ENCODE results near the gene TPK1. TPM values are rescaled to one million over a fixed set of nuclear protein-coding genes. Genes with fewer than 3 reads are reported as not detected.

The TPK1 gene
- total and polyA plus RNA-seq, 7 donors: 1.7 to 5.1 (median 2.5) TPM

GRCh38 chr7:144622745-144623144, 213.1 kb downstream of the TPK1 start:
- Histone ChIP-seq H3K4me1 (no peaks in the 10 kb centered on the region), H3K36me3 (ENCODE audit: insufficient read depth in 1 of 2, low read depth in 1 of 2) (no peaks in the 10 kb centered on the region), H3K4me3 (no peak overlapping the region), H3K27me3 (ENCODE audit: insufficient read depth in 3 of 3, low read length in 2 of 3) (no peaks in the 10 kb centered on the region), H3K9me3 (no peaks in the 10 kb centered on the region), H3K27ac (no peak overlapping the region)
- no peak for ATAC-seq
- no peak for DNase-seq
- intact Hi-C loops (cut with DNase I): no loop called here
- TF ChIP-seq, protein P1, sequence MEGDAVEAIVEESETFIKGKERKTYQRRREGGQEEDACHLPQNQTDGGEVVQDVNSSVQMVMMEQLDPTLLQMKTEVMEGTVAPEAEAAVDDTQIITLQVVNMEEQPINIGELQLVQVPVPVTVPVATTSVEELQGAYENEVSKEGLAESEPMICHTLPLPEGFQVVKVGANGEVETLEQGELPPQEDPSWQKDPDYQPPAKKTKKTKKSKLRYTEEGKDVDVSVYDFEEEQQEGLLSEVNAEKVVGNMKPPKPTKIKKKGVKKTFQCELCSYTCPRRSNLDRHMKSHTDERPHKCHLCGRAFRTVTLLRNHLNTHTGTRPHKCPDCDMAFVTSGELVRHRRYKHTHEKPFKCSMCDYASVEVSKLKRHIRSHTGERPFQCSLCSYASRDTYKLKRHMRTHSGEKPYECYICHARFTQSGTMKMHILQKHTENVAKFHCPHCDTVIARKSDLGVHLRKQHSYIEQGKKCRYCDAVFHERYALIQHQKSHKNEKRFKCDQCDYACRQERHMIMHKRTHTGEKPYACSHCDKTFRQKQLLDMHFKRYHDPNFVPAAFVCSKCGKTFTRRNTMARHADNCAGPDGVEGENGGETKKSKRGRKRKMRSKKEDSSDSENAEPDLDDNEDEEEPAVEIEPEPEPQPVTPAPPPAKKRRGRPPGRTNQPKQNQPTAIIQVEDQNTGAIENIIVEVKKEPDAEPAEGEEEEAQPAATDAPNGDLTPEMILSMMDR (IDR thresholded peaks at IDR 0.05): no peak
- 78 to 81% (median 80%) methylated on average over 3 of the region's 3 CpGs for WGBS, 3 donors

GRCh38 chr7:144606261-144606660, 229.6 kb downstream of the TPK1 start:
- intact Hi-C loops (cut with DNase I): no loop called here
- WGBS, 3 donors: 31 to 52% (median 47%) methylated on average over 3 of the region's 3 CpGs
- H3K27me3 ChIP-seq (ENCODE audit: insufficient read depth in 3 of 3, low read length in 2 of 3): no peaks in the 10 kb centered on the region
- no peaks in the 10 kb centered on the region for H3K9me3 ChIP-seq
- no peak overlapping the region for H3K27ac ChIP-seq
- DNase-seq: no peak
- no peaks in the 10 kb centered on the region for H3K36me3 ChIP-seq (ENCODE audit: insufficient read depth in 1 of 2, low read depth in 1 of 2)
- no peaks in the 10 kb centered on the region for H3K4me1 ChIP-seq
- H3K4me3 ChIP-seq: no peak overlapping the region
- no peak for ATAC-seq
- TF ChIP-seq, protein P1 (IDR thresholded peaks at IDR 0.05): no peak

GRCh38 chr7:144596953-144597352, 238.9 kb downstream of the TPK1 start:
- Histone ChIP-seq H3K4me3 (no peak overlapping the region), H3K9me3 (peaks cover 7% of the 10 kb centered on the region), H3K36me3 (ENCODE audit: insufficient read depth in 1 of 2, low read depth in 1 of 2) (no peaks in the 10 kb centered on the region), H3K4me1 (no peaks in the 10 kb centered on the region), H3K27me3 (ENCODE audit: insufficient read depth in 3 of 3, low read length in 2 of 3) (no peaks in the 10 kb centered on the region), H3K27ac (no peak overlapping the region)
- intact Hi-C loops (cut with DNase I): no loop called here
- 91 to 96% (median 93%) methylated on average over 4 of the region's 4 CpGs for WGBS, 3 donors
- ATAC-seq (no peak), DNase-seq (no peak)
- TF ChIP-seq, protein P1 (IDR thresholded peaks at IDR 0.05): no peak

DNA sequence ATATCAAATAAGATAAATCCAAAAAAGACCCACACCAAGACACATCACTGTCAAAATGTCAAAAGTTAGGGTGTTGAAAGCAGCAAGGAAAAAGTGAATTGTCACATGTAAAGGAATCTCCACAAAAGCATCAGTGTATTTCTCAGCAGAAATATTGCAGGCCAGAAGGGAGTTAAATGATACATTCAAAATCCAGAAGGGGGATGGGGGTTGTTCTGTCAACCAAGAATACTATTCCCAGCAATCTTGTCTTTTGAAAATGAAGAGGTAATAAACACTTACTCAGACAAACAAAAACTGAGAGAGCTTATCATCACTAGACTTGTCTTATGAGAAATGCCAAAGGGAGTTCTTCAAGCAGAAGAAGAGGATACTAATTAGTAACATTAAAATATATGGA, 241.3 kb downstream of the TPK1 start:
- H3K27me3 ChIP-seq (ENCODE audit: insufficient read depth in 3 of 3, low read length in 2 of 3): no peaks in the 10 kb centered on the region
- H3K4me1 ChIP-seq: no peaks in the 10 kb centered on the region
- DNase-seq (no peak), ATAC-seq (no peak)
- H3K9me3 ChIP-seq: peaks cover 7% of the 10 kb centered on the region
- intact Hi-C loops (cut with DNase I): no loop called here
- H3K36me3 ChIP-seq (ENCODE audit: insufficient read depth in 1 of 2, low read depth in 1 of 2): no peaks in the 10 kb centered on the region
- H3K4me3 ChIP-seq: no peak overlapping the region
- no peak overlapping the region for H3K27ac ChIP-seq
- TF ChIP-seq, protein P1 (IDR thresholded peaks at IDR 0.05): no peak

- no peak for ATAC-seq
- 54 to 62% (median 57%) methylated on average over 4 of the region's 4 CpGs for WGBS, 3 donors
- Histone ChIP-seq H3K4me1 (no peaks in the 10 kb centered on the region), H3K27me3 (ENCODE audit: insufficient read depth in 3 of 3, low read length in 2 of 3) (no peaks in the 10 kb centered on the region), H3K27ac (no peak overlapping the region), H3K9me3 (no peaks in the 10 kb centered on the region), H3K36me3 (ENCODE audit: insufficient read depth in 1 of 2, low read depth in 1 of 2) (no peaks in the 10 kb centered on the region), H3K4me3 (no peak overlapping the region)
- no peak for DNase-seq
- TF ChIP-seq, protein P1 (IDR thresholded peaks at IDR 0.05): no peak
- intact Hi-C loops (cut with DNase I): no loop called here
Observed at GRCh38 chr7:144588559-144589051, 247.2 kb downstream of the TPK1 start.

All from psoas muscle (tissue), 8 donors.